Stimulated activated naive CD8-positive, alpha-beta T cell treated with anti-CD3 and anti-CD28 coated beads, Interleukin-15, amount 100 ng/mL, for 72 hours (primary cell): Measurements from ENCODE around the gene HOXA10.

Experiments
- ATAC-seq: fragments of 150-1000 bp; cut with Tn5 transposase; 2 replicates; pipeline ENCODE4 v1.10.0; 2021; ENCODE audit warnings: mild to moderate bottlenecking, moderate library complexity
- DNase-seq, 2 donors: peaks; one replicate each; pipeline ENCODE4 v3.0.0; 2021 to 2022
- H3K27ac Mint-ChIP-seq, 2 donors: one replicate each; pipeline ENCODE4 v1.8.0; 2022; ENCODE audit warnings: mild to moderate bottlenecking in 2 of 2, mixed read lengths in 2 of 2, moderate library complexity in 2 of 2
- H3K27me3 Mint-ChIP-seq: one replicate; pipeline ENCODE4 v1.8.0; 2022; ENCODE audit warnings: mixed read lengths
- H3K4me1 Mint-ChIP-seq: one replicate; pipeline ENCODE4 v1.8.0; 2022; ENCODE audit warnings: mild to moderate bottlenecking, mixed read lengths
- H3K4me3 Mint-ChIP-seq, 2 donors: one replicate each; pipeline ENCODE4 v1.8.0; 2022; ENCODE audit warnings: mild to moderate bottlenecking in 2 of 2, mixed read lengths in 2 of 2, moderate library complexity in 1 of 2
- H3K9me3 Mint-ChIP-seq, 2 donors: one replicate each; pipeline ENCODE4 v1.8.0; 2022; ENCODE audit warnings: mixed read lengths in 2 of 2

HOXA10 gene

DNA sequence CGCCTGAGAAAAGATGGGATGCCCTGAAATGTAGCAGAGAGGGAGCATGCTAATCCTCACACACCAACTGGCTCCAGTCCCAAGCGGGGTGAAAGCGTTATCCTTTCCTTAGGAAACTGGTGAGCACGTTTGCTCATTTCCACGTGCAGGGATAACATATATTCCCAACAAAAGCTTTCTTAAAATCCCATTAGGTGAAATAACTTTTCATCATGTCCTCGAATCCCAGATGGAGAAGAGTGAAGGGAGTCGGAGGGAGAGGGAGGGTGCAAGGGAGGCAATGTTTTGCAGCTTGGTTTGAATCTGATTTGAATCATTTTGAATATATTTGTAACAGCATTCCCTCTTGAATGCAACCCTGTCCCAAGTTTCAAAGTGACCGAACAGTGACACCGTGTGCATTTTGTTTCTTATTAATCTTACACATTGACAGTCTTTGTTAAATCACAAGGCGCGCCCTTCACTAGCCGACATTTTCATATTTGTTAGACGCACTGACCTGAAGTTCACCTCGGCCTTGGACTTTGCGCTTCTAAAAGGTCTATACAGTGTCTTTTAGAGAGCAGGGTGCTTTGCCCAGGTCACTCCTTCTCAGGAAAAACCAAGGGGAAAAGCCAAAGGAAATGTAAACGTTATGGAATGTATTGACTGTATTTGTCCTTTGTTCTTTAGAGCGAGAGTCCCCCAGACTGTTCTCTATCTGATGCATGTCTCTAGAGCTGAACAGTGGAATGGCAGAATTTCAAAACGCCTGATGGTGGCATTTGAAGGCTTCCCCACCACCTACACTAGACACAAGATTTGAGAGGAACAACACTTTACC lies 40.5 kb downstream of the HOXA10 start:
- H3K4me3 Mint-ChIP-seq: peak overlapping the region in 1 of 2 donors; percentile 31
- DNase-seq: no peak

DNA sequence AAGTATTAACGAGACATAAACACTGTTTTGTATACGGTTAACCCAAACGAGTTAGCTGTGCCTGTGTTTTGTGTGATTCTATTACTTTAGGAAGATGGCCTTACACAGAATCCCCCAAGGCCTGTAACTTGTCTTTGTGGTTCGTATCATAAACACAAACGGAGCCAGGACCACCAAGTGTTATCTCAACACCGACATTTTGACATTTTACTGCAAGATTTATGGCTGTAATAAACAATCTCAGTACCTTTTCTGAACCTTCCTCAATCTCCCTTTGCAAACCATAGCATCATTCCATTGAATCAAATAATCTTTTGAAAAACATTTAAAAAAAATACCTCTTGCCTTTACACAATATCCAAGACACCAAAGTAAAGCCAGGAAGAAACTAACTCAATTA lies 41.1 kb downstream of the HOXA10 start:
- H3K27me3 Mint-ChIP-seq: peaks cover 70% of the 10 kb centered on the region
- H3K9me3 Mint-ChIP-seq: no peaks in the 10 kb centered on the region
- peaks cover 32% of the 10 kb centered on the region for H3K4me1 Mint-ChIP-seq
- H3K27ac Mint-ChIP-seq: no peak overlapping the region
- no peak for ATAC-seq
- no peak for DNase-seq
- no peak overlapping the region for H3K4me3 Mint-ChIP-seq

More for the DNA sequence above, 40.5 kb downstream of the HOXA10 start:
- H3K27ac Mint-ChIP-seq: peak overlapping the region; percentile 34 to 83
- H3K9me3 Mint-ChIP-seq: no peaks in the 10 kb centered on the region
- no peak for ATAC-seq
- peaks cover 32% of the 10 kb centered on the region for H3K4me1 Mint-ChIP-seq
- peaks cover 70% of the 10 kb centered on the region for H3K27me3 Mint-ChIP-seq

GRCh38 chr7:27132214-27132613 lies 41.9 kb downstream of the HOXA10 start:
- no peak for ATAC-seq
- DNase-seq: no peak
- no peak overlapping the region for H3K27ac Mint-ChIP-seq
- H3K4me1 Mint-ChIP-seq: peaks cover 30% of the 10 kb centered on the region
- H3K4me3 Mint-ChIP-seq: no peak overlapping the region
- H3K27me3 Mint-ChIP-seq: peaks cover 70% of the 10 kb centered on the region
- H3K9me3 Mint-ChIP-seq: no peaks in the 10 kb centered on the region

DNA sequence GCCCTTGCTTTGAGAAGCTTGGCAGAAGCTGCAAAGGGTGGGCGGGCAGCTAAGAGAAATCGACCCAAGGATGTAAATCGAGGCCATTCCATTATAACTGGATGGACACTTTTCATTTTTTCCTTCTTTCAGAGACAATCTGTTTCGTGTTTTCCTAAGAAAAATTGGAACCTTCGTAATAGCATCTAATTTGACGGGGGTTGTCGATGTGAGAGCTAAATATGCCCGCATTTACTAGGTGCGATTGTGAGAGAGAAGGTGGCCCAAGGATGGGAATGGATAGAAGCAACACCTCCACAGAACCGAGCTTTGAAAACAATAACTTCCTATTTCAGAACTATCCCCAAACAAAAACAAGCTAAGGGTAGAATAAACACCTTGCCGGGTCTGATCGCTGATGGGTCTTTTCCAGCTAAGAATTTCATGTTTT lies 42.7 kb downstream of the HOXA10 start:
- DNase-seq: no peak
- H3K4me1 Mint-ChIP-seq: peaks cover 27% of the 10 kb centered on the region
- H3K27ac Mint-ChIP-seq: peak overlapping the region in 1 of 2 donors; percentile 67
- peaks cover 66% of the 10 kb centered on the region for H3K27me3 Mint-ChIP-seq
- H3K9me3 Mint-ChIP-seq: no peaks in the 10 kb centered on the region
- no peak for ATAC-seq
- H3K4me3 Mint-ChIP-seq: peak overlapping the region; percentile 58 to 69

- Mint-ChIP-seq H3K27me3 (peaks cover 64% of the 10 kb centered on the region), H3K4me3 (peak within 1 kb of the TSS; percentile 58 to 74), H3K4me1 (peaks cover 21% of the 10 kb centered on the region), H3K27ac (peak within 1 kb of the TSS; percentile 61 to 67), H3K9me3 (no peaks in the 10 kb centered on the region)
- DNase-seq: peak; percentile 72 to 80
- ATAC-seq: peak; percentile 77
Observed at GRCh38 chr7:27130540-27131389, 43.4 kb downstream of the HOXA10 start, which contains the start of gene HOXA4. Gene HOXA4, minus strand, starts transcription at chr7:27130757. Its CDS starts 24 bp downstream, at chr7:27130733.

DNA sequence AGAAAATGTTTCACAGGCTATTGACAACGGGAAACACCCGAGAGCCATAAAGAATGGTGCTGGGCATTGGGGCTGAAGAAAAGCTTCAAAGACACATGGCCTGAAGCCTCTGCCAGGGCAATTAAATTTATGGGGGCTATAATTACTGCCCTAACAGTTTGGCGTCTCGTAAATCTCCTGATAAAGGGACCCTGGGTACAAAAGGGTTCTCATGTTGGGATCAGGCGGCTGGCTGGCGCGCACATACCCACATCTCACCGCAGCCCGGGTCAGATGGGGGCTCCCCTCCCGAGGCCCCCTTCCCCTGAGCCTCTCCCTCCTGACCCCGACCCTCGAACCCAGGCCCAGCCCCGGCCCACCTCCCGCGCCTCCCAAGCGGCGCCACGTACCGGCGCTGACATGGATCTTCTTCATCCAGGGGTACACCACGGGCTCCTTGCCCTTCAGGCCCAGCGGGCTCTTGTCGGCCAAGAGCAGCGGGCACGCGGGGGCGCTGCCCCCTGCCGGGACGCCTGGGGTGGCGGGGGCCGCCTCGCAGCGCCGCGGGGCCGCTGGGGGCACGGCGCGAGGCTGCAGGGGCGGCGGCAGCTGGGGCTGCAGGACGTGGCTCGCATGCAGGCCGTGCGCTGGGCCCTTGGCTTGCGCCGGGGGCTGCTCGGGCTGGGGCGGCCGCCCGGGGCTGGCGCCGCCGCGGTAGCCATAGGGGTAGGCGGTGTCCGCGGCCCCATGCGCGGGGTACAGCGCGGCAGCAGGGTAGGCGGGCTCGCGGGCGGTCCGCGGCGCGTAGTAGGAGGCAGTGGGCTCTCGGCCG lies 44.2 kb downstream of the HOXA10 start:
- no peaks in the 10 kb centered on the region for H3K9me3 Mint-ChIP-seq
- ATAC-seq (peak; percentile 73), DNase-seq (no peak)
- H3K27ac Mint-ChIP-seq: no peak overlapping the region
- peak overlapping the region in 1 of 2 donors; percentile 42 for H3K4me3 Mint-ChIP-seq
- H3K4me1 Mint-ChIP-seq: peaks cover 13% of the 10 kb centered on the region
- H3K27me3 Mint-ChIP-seq: peaks cover 65% of the 10 kb centered on the region

DNA sequence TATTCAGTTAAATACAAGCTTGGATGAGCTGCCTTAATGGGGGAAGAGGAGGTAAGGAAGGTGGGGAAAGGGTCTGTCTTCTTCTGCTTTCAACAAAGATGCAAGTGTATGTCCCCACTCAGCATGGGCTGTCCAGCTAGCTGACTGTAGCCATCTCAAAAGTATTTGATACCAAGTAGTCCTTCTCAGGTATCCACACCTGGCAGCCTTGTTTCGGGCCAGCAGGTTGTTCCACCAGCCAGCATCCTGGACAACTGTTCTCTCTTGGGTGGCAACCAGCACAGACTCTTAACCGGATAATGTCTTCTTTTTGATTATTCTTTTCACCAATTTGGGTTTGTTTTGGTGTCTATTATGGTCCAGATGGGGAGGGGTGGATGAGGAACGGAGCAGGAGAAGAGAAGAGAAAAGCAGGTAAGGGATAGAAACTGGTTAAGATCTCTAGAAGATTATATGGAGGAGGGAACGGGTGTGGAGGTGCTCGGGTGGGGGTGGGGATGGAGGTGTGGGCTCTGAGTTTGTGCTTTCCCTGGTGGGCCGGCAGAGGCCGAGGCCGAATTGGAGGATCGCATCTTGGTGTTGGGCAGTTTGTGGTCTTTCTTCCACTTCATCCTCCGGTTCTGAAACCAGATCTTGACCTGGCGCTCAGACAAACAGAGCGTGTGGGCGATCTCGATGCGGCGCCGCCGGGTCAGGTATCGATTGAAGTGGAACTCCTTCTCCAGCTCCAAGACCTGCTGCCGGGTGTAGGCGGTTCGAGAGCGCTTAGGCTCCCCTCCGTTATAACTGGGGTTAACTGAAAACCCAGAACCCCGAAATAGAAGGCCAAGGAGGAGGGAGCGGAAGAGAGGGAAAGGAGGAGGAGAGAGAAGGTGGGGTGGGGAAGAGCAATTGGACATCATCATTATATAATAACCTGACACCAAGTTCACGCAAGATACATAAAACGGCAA lies 45.1 kb downstream of the HOXA10 start:
- Mint-ChIP-seq H3K9me3 (no peaks in the 10 kb centered on the region), H3K4me1 (peaks cover 4% of the 10 kb centered on the region), H3K27me3 (peaks cover 65% of the 10 kb centered on the region), H3K4me3 (peak overlapping the region in 1 of 2 donors; percentile 35), H3K27ac (peak overlapping the region in 1 of 2 donors; percentile 38)
- ATAC-seq: no peak
- DNase-seq: no peak

- Mint-ChIP-seq H3K27ac (no peak overlapping the region), H3K27me3 (peaks cover 58% of the 10 kb centered on the region), H3K4me1 (no peaks in the 10 kb centered on the region), H3K4me3 (no peak overlapping the region), H3K9me3 (no peaks in the 10 kb centered on the region)
- no peak for ATAC-seq
- no peak for DNase-seq
Observed at GRCh38 chr7:27128034-27128433, 46.1 kb downstream of the HOXA10 start.

- Mint-ChIP-seq H3K4me1 (no peaks in the 10 kb centered on the region), H3K4me3 (no peak overlapping the region), H3K9me3 (no peaks in the 10 kb centered on the region), H3K27me3 (peaks cover 54% of the 10 kb centered on the region), H3K27ac (no peak overlapping the region)
- DNase-seq (no peak), ATAC-seq (no peak)
Observed at GRCh38 chr7:27126596-27127327, 47.4 kb downstream of the HOXA10 start.

- no peaks in the 10 kb centered on the region for H3K9me3 Mint-ChIP-seq
- no peaks in the 10 kb centered on the region for H3K4me1 Mint-ChIP-seq
- no peak for DNase-seq
Observed at GRCh38 chr7:27125986-27126394, 48.1 kb downstream of the HOXA10 start.

DNA sequence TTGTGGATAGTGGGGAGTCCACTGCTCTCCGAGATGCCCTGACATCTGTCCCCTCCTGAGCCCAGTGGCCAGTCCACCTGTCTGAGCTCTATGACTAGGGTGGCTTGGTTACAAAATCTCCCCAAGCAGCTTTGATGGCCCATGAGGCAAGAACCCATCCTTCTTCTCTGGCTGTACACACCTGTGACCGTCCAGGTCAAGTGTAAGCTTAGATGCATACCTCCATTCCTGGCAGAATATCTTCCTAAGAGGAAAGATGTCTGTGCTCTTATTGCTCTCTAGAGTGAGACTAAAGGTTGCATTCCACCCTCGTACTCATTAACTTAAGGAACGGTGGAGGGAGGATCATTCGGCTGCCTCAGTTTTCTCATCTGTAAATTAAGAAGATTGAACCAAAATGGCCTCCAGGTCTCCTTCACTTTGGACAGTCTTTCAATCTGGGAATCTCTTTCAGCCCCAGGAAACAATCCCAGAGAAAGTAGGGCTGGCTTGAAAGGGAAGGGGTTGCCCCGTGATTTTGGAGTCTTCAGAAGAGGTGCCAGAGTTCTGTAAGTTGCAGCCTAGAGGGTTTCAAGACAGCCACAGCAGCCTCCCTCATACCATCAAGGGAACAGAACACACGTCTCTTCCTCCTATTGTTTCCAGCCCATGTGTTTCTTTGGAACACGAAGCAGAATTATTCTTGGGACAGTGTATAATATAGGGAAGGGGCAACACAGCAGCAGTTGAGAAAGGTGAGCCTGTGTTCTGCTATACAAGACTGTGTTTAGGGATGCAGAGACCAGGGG lies 49.0 kb downstream of the HOXA10 start:
- DNase-seq (no peak), ATAC-seq (no peak)
- Mint-ChIP-seq H3K27ac (no peak overlapping the region), H3K4me3 (no peak overlapping the region), H3K9me3 (no peaks in the 10 kb centered on the region), H3K27me3 (peaks cover 54% of the 10 kb centered on the region), H3K4me1 (no peaks in the 10 kb centered on the region)

More at GRCh38 chr7:27125986-27126394, 48.1 kb downstream of the HOXA10 start:
- no peak overlapping the region for H3K4me3 Mint-ChIP-seq
- no peak for ATAC-seq
- H3K27me3 Mint-ChIP-seq: peaks cover 54% of the 10 kb centered on the region
- no peak overlapping the region for H3K27ac Mint-ChIP-seq

DNA sequence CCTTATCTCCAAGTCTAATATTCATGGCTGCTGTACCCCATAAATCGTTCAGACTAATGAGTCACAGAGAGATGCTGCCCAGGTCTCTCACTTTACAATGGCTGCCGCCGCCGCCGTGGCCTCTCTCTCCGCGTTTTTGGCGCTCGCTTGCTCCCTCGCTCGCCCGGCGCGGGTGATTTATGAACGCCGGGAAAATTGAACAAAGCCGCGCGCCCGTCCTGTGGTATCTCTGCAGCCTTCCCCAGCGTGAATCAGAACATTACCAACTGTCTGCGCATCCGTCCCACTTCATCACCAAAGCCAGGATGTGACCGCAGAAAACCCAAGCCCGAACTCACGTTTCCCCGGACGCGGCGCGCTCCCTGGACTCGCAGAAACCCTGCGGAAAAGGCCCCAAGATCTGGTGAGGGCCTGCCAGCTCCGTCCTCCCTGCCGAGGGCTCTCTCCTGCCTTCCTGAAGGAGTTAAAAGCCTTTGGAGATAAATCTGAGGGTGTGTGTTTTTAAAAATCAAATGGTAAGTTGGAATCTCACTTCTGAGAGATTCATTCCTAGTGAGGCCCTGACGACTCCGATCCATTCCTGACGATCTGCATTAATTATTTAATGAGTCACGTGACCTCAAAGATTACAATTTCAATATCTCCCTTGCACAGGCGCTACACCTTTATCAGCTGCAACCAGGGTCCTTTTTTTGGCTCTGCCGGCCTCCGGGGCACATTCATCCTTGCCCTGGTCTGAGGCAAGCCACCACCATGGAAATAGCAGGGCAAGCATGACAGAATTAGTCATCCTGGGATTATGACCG lies 49.8 kb downstream of the HOXA10 start:
- peak overlapping the region in 1 of 2 donors; percentile 42 for H3K27ac Mint-ChIP-seq
- ATAC-seq (no peak), DNase-seq (no peak)
- peaks cover 50% of the 10 kb centered on the region for H3K27me3 Mint-ChIP-seq
- no peaks in the 10 kb centered on the region for H3K9me3 Mint-ChIP-seq
- H3K4me1 Mint-ChIP-seq: no peaks in the 10 kb centered on the region
- H3K4me3 Mint-ChIP-seq: no peak overlapping the region
